ENCODE measurements around the gene IPO4. TPM values are rescaled to one million over a fixed set of nuclear protein-coding genes. Genes with fewer than 3 reads are reported as not detected.

Gene IPO4
- total and polyA plus RNA-seq, 2 of the 4 experiments (the other 2 are of a cell fraction), result 37.6 to 39.4 TPM

DNA sequence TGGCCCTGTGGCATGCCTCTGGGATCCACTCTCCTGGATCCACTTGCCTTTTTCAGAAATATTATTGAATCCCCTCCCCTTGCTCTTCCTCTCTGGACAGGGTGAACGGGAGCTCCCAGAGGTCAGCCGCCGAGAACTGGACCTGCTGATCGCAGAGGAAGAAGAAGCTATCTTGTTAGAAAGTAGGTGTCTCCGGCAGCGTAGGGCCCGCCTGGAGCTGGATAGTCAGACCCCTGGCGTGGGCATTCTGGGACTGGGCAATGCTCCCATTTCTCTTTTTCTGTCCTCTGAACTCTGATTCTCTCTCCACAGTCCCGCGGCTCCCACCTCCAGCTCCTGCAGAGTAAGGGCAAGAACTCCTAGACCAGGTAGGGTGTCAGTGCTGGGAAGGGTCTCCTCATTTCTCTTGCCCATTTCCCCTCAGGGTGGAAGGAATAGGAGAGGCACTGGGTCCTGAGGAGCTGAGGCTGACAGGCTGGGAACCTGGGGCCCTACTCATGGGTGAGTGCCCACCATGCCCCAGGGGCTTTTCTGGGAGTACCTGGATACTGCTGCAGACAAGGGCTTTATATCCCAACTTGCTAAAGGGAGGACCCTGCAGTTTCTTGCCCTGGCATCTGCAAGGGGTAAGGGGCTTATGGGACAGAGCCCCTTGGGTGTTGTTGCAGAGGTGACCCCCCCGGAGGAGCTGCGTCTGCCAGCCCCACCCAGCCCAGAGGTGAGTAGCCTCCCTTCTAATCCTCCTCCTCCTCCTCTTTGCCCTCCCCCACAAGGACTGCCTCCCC is 11.4 kb downstream of the IPO4 start:
- H2AK5ac ChIP-seq (ENCODE audit: low read depth, low read length), result no peak overlapping the region
- no peak overlapping the region for H3K18ac ChIP-seq (ENCODE audit: low read depth, low read length)
- BruUV-seq (replicated peaks), result no TSS peak
- no peak overlapping the region for H2AFZ ChIP-seq (replicated peaks; ENCODE audit: low read length, poor library complexity)
- peaks cover 2% of the 10 kb centered on the region; the same call in 1 of the 2 replicates for H3K4me1 ChIP-seq (ENCODE audit: control insufficient read depth, insufficient read depth, low read length)
- H3K4ac ChIP-seq (ENCODE audit: low read depth, low read length), result no peak overlapping the region
- dilution Hi-C loops (cut with HindIII; ENCODE audit: low sequenced_read_pairs, unreplicated experiment) (no loop called here), intact Hi-C loops (cut with micrococcal nuclease) (no loop called here), in situ Hi-C loops (cut with MboI; ENCODE audit: low sequenced_read_pairs) (no loop called here)
- H2BK20ac ChIP-seq (ENCODE audit: low read depth, low read length), result no peak overlapping the region
- H2BK15ac ChIP-seq (ENCODE audit: low read depth, low read length), result no peak overlapping the region
- no peak overlapping the region for H2BK120ac ChIP-seq (ENCODE audit: low read depth, low read length)
- no peaks in the 10 kb centered on the region for H3K9me3 ChIP-seq (ENCODE audit: control insufficient read depth, insufficient read depth, low read length)
- H3K4me3 ChIP-seq (ENCODE audit: insufficient read depth, low read depth, low read length), result no peak overlapping the region
- H4K91ac ChIP-seq (ENCODE audit: insufficient read depth, low read depth, low read length), result no peak overlapping the region
- WGBS, 2 experiments (ENCODE audit: extremely low coverage in 2 of 2, insufficient read length in 1 of 2), result no CpG with 5 or more reads among the region's 12 CpGs
- H4K8ac ChIP-seq (ENCODE audit: low read depth in 2 of 2, low read length in 2 of 2), result no peak overlapping the region
- H3K56ac ChIP-seq (ENCODE audit: extremely low read depth, insufficient read depth, low read length), result no peak overlapping the region
- H4K5ac ChIP-seq (ENCODE audit: low read depth, low read length), result no peak overlapping the region
- H3K4me2 ChIP-seq (ENCODE audit: low read depth, low read length), result no peak overlapping the region
- no peak for DNase-seq
- H3K9me1 ChIP-seq (ENCODE audit: insufficient read depth, low read length), result no peaks in the 10 kb centered on the region
- peaks cover 60% of the 10 kb centered on the region for H3K36me3 ChIP-seq (ENCODE audit: control insufficient read depth, insufficient read depth, low read length)
- H2BK5ac ChIP-seq (ENCODE audit: low read depth, low read length, poor library complexity, severe bottlenecking), result no peak overlapping the region
- ChIA-PET POLR2A (ENCODE audit: unreplicated experiment) (no interaction called here), CTCF (interaction anchor here (0.7 kb wide), 1 partner anchor 16 kb away, joined by 3 read pairs; the partner anchor contains the start of gene IRF9)
- H4K20me1 ChIP-seq (ENCODE audit: insufficient read depth, low read length), result no peaks in the 10 kb centered on the region
- H3K23ac ChIP-seq (ENCODE audit: low read depth, low read length), result no peak overlapping the region
- no peak overlapping the region for H2AK9ac ChIP-seq (replicated peaks; ENCODE audit: low read depth, low read length, poor library complexity)
- no peaks in the 10 kb centered on the region for H3K27me3 ChIP-seq (ENCODE audit: control insufficient read depth, insufficient read depth, low read length)
- no peak overlapping the region for H3K14ac ChIP-seq (replicated peaks; ENCODE audit: low read depth, low read length)
- no peak overlapping the region for H3K9ac ChIP-seq (ENCODE audit: low read depth, low read length)
- no peak for ATAC-seq (ENCODE audit: low read depth)
- no peak overlapping the region for H3K27ac ChIP-seq (ENCODE audit: insufficient read depth, low read length)
- TF ChIP-seq CHD1 (IDR thresholded peaks at IDR 0.05; ENCODE audit: low read depth, low read length), result no peak
- TF ChIP-seq MXI1 (IDR thresholded peaks at IDR 0.05; ENCODE audit: borderline replicate concordance, low read depth, low read length), result no peak
- no peak for TF ChIP-seq MAZ (IDR thresholded peaks at IDR 0.05; ENCODE audit: borderline replicate concordance, low read depth, low read length)
- TF ChIP-seq BHLHE40 (IDR thresholded peaks at IDR 0.05; ENCODE audit: low read depth, low read length), result no peak
- TF ChIP-seq USF2 (IDR thresholded peaks at IDR 0.05; ENCODE audit: low read depth, low read length), result no peak
- TF ChIP-seq NFE2L2 (IDR thresholded peaks at IDR 0.05; ENCODE audit: low read depth, low read length), result no peak
- TF ChIP-seq RAD21 (IDR thresholded peaks at IDR 0.05; ENCODE audit: low read length), result no peak
- TF ChIP-seq, protein P1, sequence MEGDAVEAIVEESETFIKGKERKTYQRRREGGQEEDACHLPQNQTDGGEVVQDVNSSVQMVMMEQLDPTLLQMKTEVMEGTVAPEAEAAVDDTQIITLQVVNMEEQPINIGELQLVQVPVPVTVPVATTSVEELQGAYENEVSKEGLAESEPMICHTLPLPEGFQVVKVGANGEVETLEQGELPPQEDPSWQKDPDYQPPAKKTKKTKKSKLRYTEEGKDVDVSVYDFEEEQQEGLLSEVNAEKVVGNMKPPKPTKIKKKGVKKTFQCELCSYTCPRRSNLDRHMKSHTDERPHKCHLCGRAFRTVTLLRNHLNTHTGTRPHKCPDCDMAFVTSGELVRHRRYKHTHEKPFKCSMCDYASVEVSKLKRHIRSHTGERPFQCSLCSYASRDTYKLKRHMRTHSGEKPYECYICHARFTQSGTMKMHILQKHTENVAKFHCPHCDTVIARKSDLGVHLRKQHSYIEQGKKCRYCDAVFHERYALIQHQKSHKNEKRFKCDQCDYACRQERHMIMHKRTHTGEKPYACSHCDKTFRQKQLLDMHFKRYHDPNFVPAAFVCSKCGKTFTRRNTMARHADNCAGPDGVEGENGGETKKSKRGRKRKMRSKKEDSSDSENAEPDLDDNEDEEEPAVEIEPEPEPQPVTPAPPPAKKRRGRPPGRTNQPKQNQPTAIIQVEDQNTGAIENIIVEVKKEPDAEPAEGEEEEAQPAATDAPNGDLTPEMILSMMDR (conservative IDR thresholded peaks at IDR 0.05; ENCODE audit: low read depth, low read length), result no peak
- TF ChIP-seq FOS (IDR thresholded peaks at IDR 0.05; ENCODE audit: low read depth, low read length), result no peak
- TF ChIP-seq SMC3 (IDR thresholded peaks at IDR 0.05; ENCODE audit: low read depth, low read length), result no peak
- no peak for TF ChIP-seq MAFK (IDR thresholded peaks at IDR 0.05; ENCODE audit: low read depth, low read length)
- TF ChIP-seq, protein P2, sequence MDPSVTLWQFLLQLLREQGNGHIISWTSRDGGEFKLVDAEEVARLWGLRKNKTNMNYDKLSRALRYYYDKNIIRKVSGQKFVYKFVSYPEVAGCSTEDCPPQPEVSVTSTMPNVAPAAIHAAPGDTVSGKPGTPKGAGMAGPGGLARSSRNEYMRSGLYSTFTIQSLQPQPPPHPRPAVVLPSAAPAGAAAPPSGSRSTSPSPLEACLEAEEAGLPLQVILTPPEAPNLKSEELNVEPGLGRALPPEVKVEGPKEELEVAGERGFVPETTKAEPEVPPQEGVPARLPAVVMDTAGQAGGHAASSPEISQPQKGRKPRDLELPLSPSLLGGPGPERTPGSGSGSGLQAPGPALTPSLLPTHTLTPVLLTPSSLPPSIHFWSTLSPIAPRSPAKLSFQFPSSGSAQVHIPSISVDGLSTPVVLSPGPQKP (IDR thresholded peaks at IDR 0.05; ENCODE audit: borderline replicate concordance, low read depth, low read length), result no peak
- no peak for TF ChIP-seq POLR2A (IDR thresholded peaks at IDR 0.05; ENCODE audit: low read depth, low read length)
- TF ChIP-seq RCOR1 (IDR thresholded peaks at IDR 0.05; ENCODE audit: insufficient replicate concordance, low read length), result no peak
- TF ChIP-seq CEBPB (IDR thresholded peaks at IDR 0.05; ENCODE audit: low read depth, low read length), result no peak
- no peak for TF ChIP-seq RFX5 (IDR thresholded peaks at IDR 0.05; ENCODE audit: low read depth, low read length)
- H3K79me1 ChIP-seq (ENCODE audit: low read depth in 1 of 2, low read length in 2 of 2), result no peaks in the 10 kb centered on the region; a peak in 1 of 4 replicates
